Activated T-cell treated with anti-CD3 and anti-CD28 coated beads for 1 hour (primary cell): ENCODE results near the gene ATXN1.
"Not testable (repeated sequence)": the region's sequence is repeated elsewhere in the genome, so short reads cannot be mapped to it uniquely, and the experiment has no call there.

Experiments used
- DNase-seq: peaks from one replicate; pipeline ENCODE4 v3.0.0-alpha.2; 2020; ENCODE audit warnings: low read depth

Gene ATXN1

DNA sequence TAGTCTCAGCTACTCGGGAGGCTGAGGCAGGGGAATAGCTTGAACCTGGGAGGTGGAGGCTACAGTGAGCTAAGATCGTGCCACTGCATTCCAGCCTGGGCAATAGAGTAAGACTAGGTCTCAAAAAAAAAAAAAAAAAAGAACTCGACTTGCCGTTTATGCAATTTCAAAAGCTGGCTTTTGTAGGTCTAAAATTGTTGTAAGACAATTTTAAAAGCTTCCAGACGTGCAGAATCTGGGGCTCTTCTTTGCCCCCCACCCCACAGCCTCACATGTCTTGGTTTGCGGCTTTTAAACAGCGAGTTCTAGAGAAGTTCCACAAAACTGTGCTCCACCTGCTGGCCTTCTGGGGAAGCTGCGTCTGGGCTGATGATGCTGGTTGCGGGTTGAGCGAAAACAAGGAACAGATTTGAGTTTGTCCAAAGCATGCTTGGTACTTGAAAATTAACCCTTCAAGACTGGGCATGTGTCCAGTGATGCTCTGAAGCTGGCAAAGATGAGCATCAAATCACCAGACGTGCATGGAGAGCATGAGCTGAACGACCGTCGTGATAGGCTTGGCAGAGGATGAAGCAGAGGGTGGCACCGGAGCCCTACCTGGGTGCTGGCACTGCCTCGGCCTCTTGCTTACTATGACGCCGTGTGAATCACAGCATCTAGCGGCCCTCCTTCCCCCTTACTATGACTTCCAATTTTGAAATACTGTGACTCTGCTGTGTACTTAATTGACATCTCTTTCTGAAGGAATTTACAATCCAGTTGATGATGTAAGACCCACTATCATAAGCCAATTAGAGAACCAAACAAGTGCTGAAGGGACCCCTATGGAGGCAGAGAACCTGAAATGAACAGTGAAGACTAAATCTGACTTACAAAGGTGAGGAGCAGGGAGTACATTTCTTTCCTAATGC is 351.5 kb downstream of the ATXN1 start:
- peak; percentile 36 for DNase-seq

GRCh38 chr6:16408766-16409165 is 352.5 kb downstream of the ATXN1 start:
- DNase-seq, result no peak

DNA sequence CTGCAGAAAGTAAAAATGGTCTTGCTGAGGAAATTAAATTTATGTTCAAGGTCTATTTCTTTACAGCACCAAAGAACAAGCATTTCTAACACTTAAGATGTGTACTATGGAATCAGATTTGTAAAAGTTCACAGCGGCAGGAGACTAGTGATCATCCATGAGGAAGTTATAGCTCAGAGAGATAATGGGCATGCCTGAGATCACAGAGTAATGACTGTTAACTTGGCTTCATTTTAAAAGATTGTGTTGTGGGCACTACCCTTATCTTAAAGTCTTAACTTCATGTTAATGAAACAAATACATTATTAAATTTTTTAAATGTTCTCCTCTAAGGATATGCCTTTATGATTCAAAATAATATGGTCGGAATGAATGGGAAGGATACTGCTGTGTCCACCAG is 354.3 kb downstream of the ATXN1 start:
- DNase-seq, result no peak

DNA sequence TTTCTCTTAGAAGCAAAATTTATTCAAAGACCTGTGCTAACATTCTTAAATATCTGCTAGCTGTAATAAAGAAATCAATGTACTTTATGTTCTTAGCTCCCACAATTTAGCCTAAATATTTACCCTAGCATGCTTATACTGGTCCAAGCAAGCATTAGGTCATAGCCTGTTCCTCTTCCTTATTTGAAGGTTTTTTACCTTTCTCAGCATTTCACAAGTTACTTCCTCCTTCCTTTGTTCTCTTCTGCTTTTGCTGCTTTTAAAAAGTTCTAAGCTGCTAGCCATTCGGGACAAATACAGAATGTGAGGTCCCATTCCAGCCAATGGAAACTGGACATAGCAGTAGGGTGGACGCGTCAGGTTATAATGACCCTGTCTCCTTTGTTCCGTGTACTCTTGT is 354.7 kb downstream of the ATXN1 start:
- DNase-seq, result not testable (repeated sequence)

GRCh38 chr6:16405375-16405774 is 355.9 kb downstream of the ATXN1 start:
- DNase-seq, result no peak

GRCh38 chr6:16404456-16404855 is 356.8 kb downstream of the ATXN1 start:
- DNase-seq, result no peak

DNA sequence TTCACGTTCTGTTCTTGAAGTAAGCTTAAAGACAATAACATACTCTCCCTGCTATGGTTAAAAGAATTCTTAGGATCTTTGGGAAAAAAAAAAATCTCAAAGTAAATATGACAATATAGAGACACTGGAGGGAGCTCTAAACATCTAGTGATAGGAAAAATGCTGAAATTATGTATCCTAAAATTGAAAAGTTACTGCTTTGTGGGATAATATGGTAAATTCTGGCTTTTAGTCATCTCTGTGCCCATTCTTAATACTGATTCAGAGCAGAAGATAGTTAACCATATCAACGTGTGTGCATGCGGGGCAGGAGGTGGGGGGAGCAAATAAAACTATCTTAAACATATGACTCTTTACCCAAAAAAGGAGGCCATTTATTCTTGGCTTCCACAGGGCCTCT is 357.4 kb downstream of the ATXN1 start:
- DNase-seq, result no peak

- DNase-seq, result no peak
Observed at GRCh38 chr6:16402581-16402900, 358.7 kb downstream of the ATXN1 start.

DNA sequence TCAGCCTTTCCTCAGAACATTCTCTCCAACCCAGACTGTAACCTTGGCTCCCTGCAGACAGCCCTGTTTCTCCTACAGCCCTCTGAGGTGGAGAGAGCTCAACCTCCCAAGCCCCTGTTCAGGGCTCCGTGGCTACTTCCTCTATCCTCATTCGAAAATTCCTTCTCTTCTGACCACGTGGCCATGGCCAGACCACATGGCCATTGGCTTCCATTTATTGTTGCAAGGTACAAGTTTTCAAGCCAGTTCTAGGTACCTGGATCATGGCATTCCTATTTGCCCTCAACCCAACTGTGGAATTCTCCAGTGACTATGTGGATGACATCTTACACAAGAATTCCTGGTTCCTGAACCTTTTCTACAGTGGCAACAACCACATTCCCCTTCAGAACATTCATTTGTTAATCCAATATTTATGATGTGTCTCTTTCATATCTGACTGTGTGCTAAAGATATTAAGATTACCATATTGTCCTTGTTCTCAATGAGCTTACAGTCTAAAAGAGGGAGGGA is 361.0 kb downstream of the ATXN1 start:
- no peak for DNase-seq

- DNase-seq, result no peak
Observed at GRCh38 chr6:16399695-16400094, 361.6 kb downstream of the ATXN1 start.

- DNase-seq, result no peak
Observed at GRCh38 chr6:16399158-16399557, 362.1 kb downstream of the ATXN1 start.

- no peak for DNase-seq
Observed at GRCh38 chr6:16398587-16398986, 362.7 kb downstream of the ATXN1 start.

DNA sequence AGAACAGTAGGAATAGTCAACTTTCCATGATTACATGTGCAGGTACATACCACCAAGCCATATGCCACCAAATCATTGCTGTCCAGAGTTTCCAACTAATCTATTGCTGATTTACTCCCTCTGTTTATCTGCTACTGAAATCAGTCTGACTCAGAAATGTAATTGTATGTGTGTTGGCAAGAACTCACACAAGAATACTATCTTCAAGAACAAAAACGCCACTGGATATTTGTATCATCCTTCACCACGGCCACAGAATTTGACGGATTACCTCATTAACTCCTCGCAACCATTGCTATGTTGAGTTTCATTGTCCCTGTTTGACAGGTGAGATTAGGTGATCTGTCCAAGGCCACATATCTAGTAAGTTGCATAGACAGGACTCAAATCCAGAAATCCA is 363.6 kb downstream of the ATXN1 start:
- DNase-seq, result no peak

DNA sequence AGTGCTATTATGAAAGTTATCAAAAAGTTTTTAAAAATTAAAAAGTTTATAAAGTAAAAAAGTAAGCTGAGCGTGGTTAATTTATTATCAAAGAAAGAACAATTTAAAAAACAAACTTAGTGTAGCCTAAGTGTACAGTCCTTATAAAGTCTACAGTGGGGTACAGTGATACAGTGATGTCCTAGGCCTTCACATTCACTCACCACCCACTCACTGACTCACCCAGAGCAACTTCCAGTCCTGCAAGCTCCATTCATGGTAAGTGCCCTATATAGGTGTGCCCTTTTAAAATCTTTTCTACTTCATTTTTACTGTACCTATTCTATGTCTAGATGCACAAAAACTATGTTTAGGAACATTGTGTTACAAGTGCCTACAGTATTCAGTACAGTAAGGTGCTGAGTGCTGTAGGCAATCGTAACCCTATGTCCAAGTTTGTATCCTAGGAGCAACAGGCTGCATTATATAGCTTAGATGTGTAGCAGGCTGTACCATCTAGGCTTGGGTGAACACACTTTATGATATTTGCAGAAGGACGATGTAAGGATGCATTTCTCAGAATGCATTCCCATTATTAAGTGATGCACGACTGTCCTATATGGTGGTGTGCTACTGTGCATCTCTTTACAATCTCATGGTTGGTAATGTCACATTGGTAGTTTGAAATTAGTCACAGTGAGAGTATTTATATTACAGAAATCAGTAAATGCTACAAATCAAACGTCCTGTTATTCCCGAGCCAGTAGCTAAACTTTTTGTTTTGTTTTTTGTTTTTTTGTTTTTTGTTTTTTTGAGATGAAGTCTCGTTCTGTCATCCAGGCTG is 364.6 kb downstream of the ATXN1 start:
- DNase-seq, result no peak

GRCh38 chr6:16394632-16395031 is 366.6 kb downstream of the ATXN1 start:
- no peak for DNase-seq

GRCh38 chr6:16393326-16393725 is 367.9 kb downstream of the ATXN1 start:
- DNase-seq, result no peak

DNA sequence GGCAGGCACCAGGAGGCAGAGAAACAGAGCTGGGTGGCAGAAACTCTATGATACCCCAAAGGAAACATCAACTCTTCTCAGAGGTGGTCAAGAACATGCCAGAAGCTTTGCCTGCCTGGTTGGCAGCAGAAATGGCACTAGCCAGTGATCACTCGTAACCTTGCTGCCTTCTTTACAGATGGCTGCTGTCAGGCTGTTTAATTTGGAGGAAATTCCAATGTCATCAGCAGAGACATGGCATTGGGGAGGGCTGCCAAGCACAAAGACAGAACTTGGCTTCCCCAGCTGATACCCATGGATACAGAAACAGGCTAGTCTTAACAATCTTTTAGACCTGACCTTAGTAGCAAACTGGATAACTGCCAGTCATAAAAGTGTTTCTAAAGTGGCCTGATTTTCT is 369.2 kb downstream of the ATXN1 start:
- no peak for DNase-seq

- no peak for DNase-seq
Observed at GRCh38 chr6:16391451-16391912, 369.8 kb downstream of the ATXN1 start.

DNA sequence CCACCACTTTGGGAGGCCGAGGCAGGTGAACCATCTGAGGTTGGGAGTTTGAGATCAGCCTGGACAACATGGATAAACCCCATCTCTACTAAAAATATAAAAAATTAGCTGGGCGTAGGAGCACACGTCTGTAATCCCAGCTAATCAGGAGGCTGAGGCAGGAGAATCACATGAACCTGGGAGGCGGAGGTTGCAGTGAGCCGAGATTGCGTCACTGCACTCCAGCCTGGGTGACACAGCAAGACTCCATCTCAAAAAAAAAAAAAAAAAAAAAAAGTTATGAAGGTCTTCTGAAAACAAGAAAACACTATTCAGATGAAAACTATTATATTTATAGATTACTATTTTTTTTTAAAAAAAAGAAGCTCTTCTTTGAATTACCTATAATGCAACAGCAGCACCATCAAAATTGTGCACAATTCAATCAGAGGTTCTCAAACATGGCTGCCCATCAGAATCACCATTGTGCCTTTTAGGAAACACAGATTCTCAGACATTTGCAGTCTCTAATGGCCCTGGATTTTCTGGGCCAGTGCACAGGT is 370.3 kb downstream of the ATXN1 start:
- DNase-seq, result not testable (repeated sequence)

- DNase-seq, result no peak
Observed at GRCh38 chr6:16389642-16390041, 371.6 kb downstream of the ATXN1 start.

DNA sequence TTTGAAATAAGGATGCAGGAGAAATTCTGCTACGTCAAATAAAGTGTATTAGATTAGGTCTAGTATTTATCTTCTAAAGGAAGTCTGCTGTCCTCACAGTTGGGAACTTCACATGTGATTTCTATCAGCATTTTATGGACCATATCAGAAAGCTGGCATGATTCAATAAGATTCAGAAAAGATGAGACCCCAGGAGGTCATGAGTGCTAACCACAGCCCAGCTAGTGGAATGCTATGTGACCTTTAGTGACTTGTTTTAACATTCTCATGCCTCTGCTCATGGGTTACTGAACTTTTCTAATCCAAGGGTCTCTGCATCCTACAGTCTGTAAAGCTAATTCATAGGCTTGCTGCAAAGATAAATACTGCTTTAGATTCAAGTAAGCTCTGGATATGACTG is 372.8 kb downstream of the ATXN1 start:
- no peak for DNase-seq

GRCh38 chr6:16386057-16386456 is 375.2 kb downstream of the ATXN1 start:
- no peak for DNase-seq
